Fibroblast of pulmonary artery (primary cell): ENCODE results near the gene LIFR.

Experiments used
- DNase-seq: peaks from one replicate; pipeline ENCODE4 v3.0.0-alpha.2; 2010; ENCODE audit warnings: low read depth
- H3K4me3 ChIP-seq: replicated peaks from 2 replicates; pipeline ENCODE4 v1.5.1; 2011; ENCODE audit warnings: low read depth, mild to moderate bottlenecking, control low read depth, low read length, moderate library complexity
- CTCF ChIP-seq: IDR thresholded peaks from 2 replicates; pipeline ENCODE4 v1.5.1; 2011; ENCODE audit warnings: mild to moderate bottlenecking, control low read depth, low read length, inconsistent platforms; ENCODE audit errors: missing control alignments

LIFR gene

DNA sequence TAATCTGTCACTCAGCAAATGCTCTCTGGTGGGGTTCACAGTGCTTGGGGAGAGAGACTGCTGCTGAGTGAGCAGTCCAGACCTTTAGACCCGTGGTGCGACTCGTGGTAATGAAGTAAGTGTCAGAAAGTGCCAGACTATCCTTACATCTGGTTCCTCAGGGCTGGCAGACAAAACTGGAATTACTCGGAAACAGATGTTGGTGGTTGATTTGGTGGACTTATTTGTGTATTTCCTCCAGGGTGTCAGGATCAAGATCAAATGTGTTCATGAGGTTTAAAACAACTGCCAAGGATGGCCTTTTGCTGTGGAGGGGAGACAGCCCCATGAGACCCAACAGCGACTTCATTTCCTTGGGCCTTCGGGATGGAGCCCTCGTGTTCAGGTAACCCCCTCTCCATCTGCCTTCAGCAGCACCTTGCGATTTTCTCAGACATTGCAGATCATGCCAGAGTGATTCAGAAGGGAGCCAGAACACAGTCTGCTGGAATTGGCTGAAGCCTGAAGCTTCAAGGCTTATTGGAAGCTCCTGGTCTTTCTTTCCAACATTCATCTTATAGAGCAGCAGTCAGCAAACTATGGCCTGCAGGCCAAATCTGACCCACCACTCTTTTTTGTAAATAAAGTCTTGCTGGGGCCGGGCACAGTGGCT is 105.2 kb downstream of the LIFR start:
- TF ChIP-seq CTCF, result no peak
- no peak for DNase-seq
- no peak overlapping the region for H3K4me3 ChIP-seq

- no peak for TF ChIP-seq CTCF
- H3K4me3 ChIP-seq, result no peak overlapping the region
These were observed 105.8 kb downstream of the LIFR start for GRCh38 chr5:38450627-38451026.

DNA sequence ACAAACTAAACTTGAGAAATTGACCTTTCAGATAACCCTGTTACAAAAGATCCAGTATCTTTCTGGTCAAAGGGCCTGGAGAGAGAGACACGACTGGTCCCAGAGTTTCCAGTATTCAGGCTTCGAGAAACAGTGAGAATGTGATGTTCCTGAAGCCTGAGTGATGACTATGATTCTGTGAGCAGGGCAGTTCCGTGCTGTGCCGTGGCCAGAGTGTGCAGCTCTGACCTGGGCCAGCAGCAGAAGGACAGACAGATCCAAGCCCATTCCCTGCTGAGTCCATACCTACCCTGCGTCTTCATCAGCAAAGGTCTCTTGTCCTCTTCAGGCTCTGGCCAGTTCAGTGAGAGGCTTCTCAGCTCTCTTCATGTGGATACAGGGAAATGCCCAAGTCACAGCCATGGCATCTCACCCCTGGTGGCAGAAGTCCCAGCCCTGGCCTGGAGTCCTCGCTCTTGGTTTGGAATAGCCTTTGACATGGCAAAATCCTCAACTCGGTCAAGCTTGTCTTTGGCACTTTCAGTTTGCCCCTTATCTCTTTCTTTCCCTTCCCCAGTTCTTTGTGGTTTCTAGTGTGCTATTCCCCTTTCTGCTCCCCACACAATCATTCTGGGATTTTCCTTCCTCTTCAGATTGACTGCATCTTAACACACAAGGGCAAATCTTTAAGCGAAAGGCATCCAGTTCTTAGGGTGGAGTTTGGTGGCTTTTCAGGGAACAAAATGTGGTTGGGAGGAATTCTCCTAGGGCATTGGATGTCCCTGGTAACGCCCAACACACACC is 107.7 kb downstream of the LIFR start:
- no peak overlapping the region for H3K4me3 ChIP-seq
- no peak for DNase-seq
- no peak for TF ChIP-seq CTCF

More at GRCh38 chr5:38450627-38451026, 105.8 kb downstream of the LIFR start:
- DNase-seq, result no peak

DNA sequence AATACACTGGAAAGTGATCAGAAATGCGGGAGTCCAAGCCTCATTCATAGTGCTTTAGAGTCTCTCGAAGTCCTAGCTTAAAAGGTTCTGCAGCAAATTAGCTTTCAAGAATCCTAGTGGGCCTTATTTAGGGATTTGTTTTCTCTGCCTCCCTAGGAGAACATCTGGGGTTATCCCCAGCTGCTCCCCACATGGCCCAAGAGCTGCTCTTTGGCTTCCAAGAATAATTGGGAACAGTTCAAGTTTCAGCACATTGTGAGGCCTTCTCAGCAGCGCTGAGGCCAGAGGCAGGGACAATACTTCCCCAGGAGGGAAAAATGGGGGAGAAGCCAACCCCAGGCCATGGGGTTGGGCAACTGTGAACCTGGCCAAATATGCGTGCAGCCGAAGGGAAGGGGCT is 108.7 kb downstream of the LIFR start:
- no peak for DNase-seq
- H3K4me3 ChIP-seq, result no peak overlapping the region
- TF ChIP-seq CTCF, result no peak

DNA sequence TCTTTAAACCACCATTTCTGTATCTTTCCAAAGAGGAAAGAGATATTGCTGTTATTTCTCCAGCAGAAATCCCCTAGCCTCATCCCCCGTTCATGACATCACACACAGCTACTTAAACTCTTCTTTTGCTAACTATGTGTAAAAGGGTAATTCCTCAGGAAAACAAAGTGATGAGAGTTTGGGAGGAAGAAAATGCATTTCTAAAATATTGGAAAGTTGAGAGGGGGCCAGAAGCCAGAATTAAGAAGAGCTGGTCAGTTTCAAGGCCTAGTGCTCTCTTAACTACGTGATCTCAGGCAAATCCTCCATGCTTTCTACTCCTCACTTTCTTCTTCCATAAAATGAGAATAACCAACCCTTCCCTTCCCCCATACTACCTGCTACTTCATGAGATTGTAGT is 109.4 kb downstream of the LIFR start:
- no peak for DNase-seq
- no peak for TF ChIP-seq CTCF
- no peak overlapping the region for H3K4me3 ChIP-seq

GRCh38 chr5:38446029-38446522 is 110.4 kb downstream of the LIFR start:
- TF ChIP-seq CTCF, result no peak
- H3K4me3 ChIP-seq, result peak overlapping the region; percentile 54
- DNase-seq, result no peak
